Dendritic cell treated with granulocyte-macrophage colony-stimulating factor and Interleukin-4, amounts not matched to agents 40 ng/mL and 50 ng/mL, for 4 days (primary cell): ENCODE results near the gene PEAK1.

Experiments
- H3K27ac Mint-ChIP-seq: one replicate; pipeline ENCODE4 v1.8.0; 2022; ENCODE audit warnings: mild to moderate bottlenecking, mixed read lengths
- H3K27me3 Mint-ChIP-seq: one replicate; pipeline ENCODE4 v1.8.0; 2022; ENCODE audit warnings: mild to moderate bottlenecking, mixed read lengths
- H3K36me3 Mint-ChIP-seq: one replicate; pipeline ENCODE4 v1.8.0; 2022; ENCODE audit warnings: low read depth, mixed read lengths
- H3K4me1 Mint-ChIP-seq: one replicate; pipeline ENCODE4 v1.8.0; 2022; ENCODE audit warnings: low read depth, mixed read lengths
- H3K4me3 Mint-ChIP-seq: one replicate; pipeline ENCODE4 v1.8.0; 2022; ENCODE audit warnings: mild to moderate bottlenecking, moderate library complexity, mixed read lengths
- H3K9me3 Mint-ChIP-seq: one replicate; pipeline ENCODE4 v1.8.0; 2022; ENCODE audit warnings: mixed read lengths
- intact Hi-C: fragments of 100-400 bp; cut with micrococcal nuclease; formaldehyde crosslinking; loops from one replicate; pipeline ENCODE4 v1.15.0; 2022

Gene PEAK1

GRCh38 chr15:77064063-77064462 is 355.8 kb downstream of the PEAK1 start:
- intact Hi-C loops: no loop called here

GRCh38 chr15:77063249-77063648 is 356.7 kb downstream of the PEAK1 start:
- Mint-ChIP-seq H3K4me3 (no peak overlapping the region), H3K36me3 (no peaks in the 10 kb centered on the region), H3K27ac (no peak overlapping the region), H3K4me1 (peaks cover 57% of the 10 kb centered on the region), H3K9me3 (no peaks in the 10 kb centered on the region), H3K27me3 (no peaks in the 10 kb centered on the region)
- intact Hi-C loops: no loop called here

More at GRCh38 chr15:77064063-77064462, 355.8 kb downstream of the PEAK1 start:
- no peak overlapping the region for H3K27ac Mint-ChIP-seq
- H3K36me3 Mint-ChIP-seq: no peaks in the 10 kb centered on the region
- H3K27me3 Mint-ChIP-seq: no peaks in the 10 kb centered on the region
- H3K4me1 Mint-ChIP-seq: peaks cover 61% of the 10 kb centered on the region
- H3K9me3 Mint-ChIP-seq: no peaks in the 10 kb centered on the region
- no peak overlapping the region for H3K4me3 Mint-ChIP-seq

- no peak overlapping the region for H3K27ac Mint-ChIP-seq
Measured at GRCh38 chr15:77060546-77060945, 359.4 kb downstream of the PEAK1 start.

GRCh38 chr15:77059786-77060361 is 360.0 kb downstream of the PEAK1 start:
- no peak overlapping the region for H3K4me3 Mint-ChIP-seq
- no peak overlapping the region for H3K27ac Mint-ChIP-seq
- no peaks in the 10 kb centered on the region for H3K27me3 Mint-ChIP-seq
- intact Hi-C loops: no loop called here
- peaks cover 45% of the 10 kb centered on the region for H3K4me1 Mint-ChIP-seq
- H3K9me3 Mint-ChIP-seq: no peaks in the 10 kb centered on the region
- H3K36me3 Mint-ChIP-seq: no peaks in the 10 kb centered on the region

More at GRCh38 chr15:77060546-77060945, 359.4 kb downstream of the PEAK1 start:
- Mint-ChIP-seq H3K4me3 (no peak overlapping the region), H3K9me3 (no peaks in the 10 kb centered on the region), H3K4me1 (peaks cover 49% of the 10 kb centered on the region), H3K27me3 (no peaks in the 10 kb centered on the region), H3K36me3 (no peaks in the 10 kb centered on the region)
- intact Hi-C loops: no loop called here

- H3K27me3 Mint-ChIP-seq: no peaks in the 10 kb centered on the region
- no peaks in the 10 kb centered on the region for H3K9me3 Mint-ChIP-seq
- no peak overlapping the region for H3K27ac Mint-ChIP-seq
- H3K4me3 Mint-ChIP-seq: no peak overlapping the region
- intact Hi-C loops: no loop called here
- H3K4me1 Mint-ChIP-seq: peaks cover 41% of the 10 kb centered on the region
- H3K36me3 Mint-ChIP-seq: peaks cover 9% of the 10 kb centered on the region
Measured at GRCh38 chr15:77058468-77058867, 361.4 kb downstream of the PEAK1 start.

DNA sequence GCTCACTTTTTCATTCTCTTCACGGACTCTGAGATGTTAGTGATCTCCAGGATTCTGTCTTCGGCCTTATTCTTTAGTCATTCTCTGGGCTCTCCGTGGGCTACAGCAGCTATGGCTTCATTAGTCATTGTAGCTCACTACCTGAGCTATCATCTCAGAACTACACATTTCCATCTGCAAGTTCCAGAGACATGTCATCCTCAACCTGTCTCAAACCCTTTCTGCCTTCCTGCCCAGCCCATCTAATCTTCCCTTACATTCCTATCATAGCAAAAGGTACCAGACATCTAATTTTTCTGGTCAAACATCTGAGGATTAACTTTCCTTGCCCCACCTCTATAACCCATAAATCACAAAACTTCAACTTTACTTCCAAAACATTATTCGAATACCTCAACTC is 362.2 kb downstream of the PEAK1 start:
- intact Hi-C loops: no loop called here
- H3K27ac Mint-ChIP-seq: no peak overlapping the region

GRCh38 chr15:77057072-77057471 is 362.8 kb downstream of the PEAK1 start:
- Mint-ChIP-seq H3K27ac (no peak overlapping the region), H3K36me3 (peaks cover 16% of the 10 kb centered on the region), H3K9me3 (no peaks in the 10 kb centered on the region), H3K4me1 (peaks cover 38% of the 10 kb centered on the region), H3K27me3 (no peaks in the 10 kb centered on the region), H3K4me3 (no peak overlapping the region)
- intact Hi-C loops: no loop called here

More for the DNA sequence above, 362.2 kb downstream of the PEAK1 start:
- no peaks in the 10 kb centered on the region for H3K27me3 Mint-ChIP-seq
- no peak overlapping the region for H3K4me3 Mint-ChIP-seq
- H3K4me1 Mint-ChIP-seq: peaks cover 41% of the 10 kb centered on the region
- H3K9me3 Mint-ChIP-seq: no peaks in the 10 kb centered on the region
- H3K36me3 Mint-ChIP-seq: peaks cover 10% of the 10 kb centered on the region

DNA sequence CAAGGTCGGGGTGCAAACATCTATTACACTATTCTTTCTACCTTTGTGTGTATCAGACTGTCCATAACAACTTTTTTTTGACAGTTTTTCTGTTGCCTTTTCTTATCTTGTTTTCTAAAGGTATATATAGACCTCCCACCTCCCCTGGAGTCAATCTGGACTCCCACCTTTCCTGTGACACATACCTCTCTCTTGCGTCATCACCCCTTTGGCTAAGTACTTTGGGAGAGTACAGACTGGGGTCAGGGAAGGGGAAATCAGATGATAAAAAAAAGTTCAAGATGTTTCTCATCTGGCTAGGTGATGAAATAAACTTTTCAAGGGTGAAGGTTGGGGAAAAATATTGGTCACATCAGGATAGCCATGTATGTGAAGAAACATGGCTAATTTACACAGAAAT is 366.2 kb downstream of the PEAK1 start:
- H3K27me3 Mint-ChIP-seq: no peaks in the 10 kb centered on the region
- H3K27ac Mint-ChIP-seq: no peak overlapping the region
- H3K36me3 Mint-ChIP-seq: peaks cover 32% of the 10 kb centered on the region
- H3K9me3 Mint-ChIP-seq: no peaks in the 10 kb centered on the region
- H3K4me1 Mint-ChIP-seq: peaks cover 19% of the 10 kb centered on the region
- no peak overlapping the region for H3K4me3 Mint-ChIP-seq
- intact Hi-C loops: no loop called here

- Mint-ChIP-seq H3K36me3 (peaks cover 42% of the 10 kb centered on the region), H3K27me3 (no peaks in the 10 kb centered on the region), H3K9me3 (no peaks in the 10 kb centered on the region), H3K27ac (no peak overlapping the region), H3K4me3 (no peak overlapping the region), H3K4me1 (peaks cover 10% of the 10 kb centered on the region)
- intact Hi-C loops: no loop called here
Measured at GRCh38 chr15:77052556-77052955, 367.3 kb downstream of the PEAK1 start.
